Hepatocyte (in vitro differentiated cells): ENCODE results near the gene LGALS7B. TPM values are rescaled to one million over a fixed set of nuclear protein-coding genes. Genes with fewer than 3 reads are reported as not detected.
"Not testable (repeated sequence)": the region's sequence is repeated elsewhere in the genome, so short reads cannot be mapped to it uniquely, and the experiment has no call there.

Experiments
- DNase-seq: peaks from one replicate; pipeline ENCODE4 v3.0.0-alpha.2; 2016; ENCODE audit warnings: low spot score
- H2AFZ ChIP-seq: fragments of 200-600 bp; sonication (generic); 2 replicates; pipeline ENCODE4 v1.6.0; 2016; ENCODE audit warnings: antibody characterized with exemption, mild to moderate bottlenecking
- H3K27ac ChIP-seq: fragments of 200-600 bp; sonication (generic); 2 replicates; pipeline ENCODE4 v1.5.1; 2016; ENCODE audit warnings: mild to moderate bottlenecking
- H3K27me3 ChIP-seq: fragments of 200-600 bp; sonication (generic); 2 replicates; pipeline ENCODE4 v1.6.1; 2016
- H3K36me3 ChIP-seq: fragments of 200-600 bp; sonication (generic); replicated peaks from 2 replicates; pipeline ENCODE4 v1.5.1; 2016; ENCODE audit warnings: low read depth; ENCODE audit not compliant: insufficient read depth
- H3K4me1 ChIP-seq: fragments of 200-600 bp; sonication (generic); 2 replicates; pipeline ENCODE4 v1.5.1; 2016; ENCODE audit warnings: mild to moderate bottlenecking, moderate library complexity; ENCODE audit not compliant: insufficient read depth
- H3K4me2 ChIP-seq: fragments of 200-600 bp; sonication (generic); 2 replicates; pipeline ENCODE4 v1.6.0; 2016
- H3K4me3 ChIP-seq: fragments of 200-600 bp; sonication (generic); 2 replicates; pipeline ENCODE4 v1.5.1; 2016; ENCODE audit warnings: mild to moderate bottlenecking
- H3K79me2 ChIP-seq: fragments of 200-600 bp; sonication (generic); 2 replicates; pipeline ENCODE4 v1.6.0; 2017; ENCODE audit warnings: mild to moderate bottlenecking
- H3K9me2 ChIP-seq: fragments of 200-600 bp; sonication (generic); replicated peaks from 2 replicates; pipeline ENCODE4 v1.6.0; 2017; ENCODE audit warnings: mild to moderate bottlenecking; ENCODE audit not compliant: insufficient read depth
- H3K9me3 ChIP-seq: fragments of 200-600 bp; sonication (generic); 2 replicates; pipeline ENCODE4 v1.5.1; 2016; ENCODE audit warnings: low read depth, mild to moderate bottlenecking
- H4K20me1 ChIP-seq: fragments of 200-600 bp; sonication (generic); 2 replicates; pipeline ENCODE4 v1.6.0; 2016; ENCODE audit warnings: mild to moderate bottlenecking; ENCODE audit not compliant: insufficient read depth, poor library complexity, severe bottlenecking
- EZH2 ChIP-seq: fragments of 200-600 bp; sonication (generic); IDR thresholded peaks from 2 replicates; pipeline ENCODE4 v1.6.1; 2016; ENCODE audit warnings: antibody characterized with exemption, mild to moderate bottlenecking, borderline replicate concordance
- EZH2phosphoT487 ChIP-seq: fragments of 200-600 bp; sonication (generic); IDR thresholded peaks from one replicate; pipeline ENCODE4 v1.6.1; 2018; ENCODE audit warnings: antibody characterized with exemption, mild to moderate bottlenecking, low read depth, moderate library complexity; ENCODE audit not compliant: unreplicated experiment, severe bottlenecking
- WGBS: methylation state at CpG from one replicate; pipeline ENCODE4 v1.1.6; 2016; ENCODE audit warnings: low lambda C conversion rate; ENCODE audit errors: missing lambda C conversion rate; 5-methylcytosine and 5-hydroxymethylcytosine counted together
- polyA plus RNA-seq: library from polyadenylated mRNA; unstranded; fragments of >200 nt; fragmentation: Nextera tagmentation; extraction: Ambion mirVana; gene quantifications from 2 replicates; pipeline ENCODE4 v1.2.1, GENCODE V29; 2016
- total RNA-seq: library from RNA; depleted of rRNA; stranded (reverse); fragments of >200 nt; gene quantifications from 2 replicates; pipeline ENCODE4 v1.2.3, GENCODE V29; 2014
- TF ChIP-seq, protein P1 (sequence below): fragments of 200-600 bp; sonication (generic); IDR thresholded peaks from 2 replicates; pipeline ENCODE4 v1.5.1; 2016; ENCODE audit warnings: antibody characterized with exemption, mild to moderate bottlenecking; ENCODE audit not compliant: poor library complexity

LGALS7B gene
- total and polyA plus RNA-seq, 2 experiments from 2014 or later: not detected

GRCh38 chr19:38780443-38780842 lies 8.6 kb upstream of the LGALS7B start:
- Histone ChIP-seq H3K9me2 (no peaks in the 10 kb centered on the region), H3K36me3 (no peaks in the 10 kb centered on the region), H4K20me1 (no peaks in the 10 kb centered on the region), H3K4me3 (no peak overlapping the region), H3K27ac (no peak overlapping the region), H3K4me2 (no peak overlapping the region), H3K9me3 (no peaks in the 10 kb centered on the region), H3K27me3 (no peaks in the 10 kb centered on the region), H2AFZ (no peak overlapping the region), H3K79me2 (no peaks in the 10 kb centered on the region), H3K4me1 (no peaks in the 10 kb centered on the region)
- TF ChIP-seq, protein P1, sequence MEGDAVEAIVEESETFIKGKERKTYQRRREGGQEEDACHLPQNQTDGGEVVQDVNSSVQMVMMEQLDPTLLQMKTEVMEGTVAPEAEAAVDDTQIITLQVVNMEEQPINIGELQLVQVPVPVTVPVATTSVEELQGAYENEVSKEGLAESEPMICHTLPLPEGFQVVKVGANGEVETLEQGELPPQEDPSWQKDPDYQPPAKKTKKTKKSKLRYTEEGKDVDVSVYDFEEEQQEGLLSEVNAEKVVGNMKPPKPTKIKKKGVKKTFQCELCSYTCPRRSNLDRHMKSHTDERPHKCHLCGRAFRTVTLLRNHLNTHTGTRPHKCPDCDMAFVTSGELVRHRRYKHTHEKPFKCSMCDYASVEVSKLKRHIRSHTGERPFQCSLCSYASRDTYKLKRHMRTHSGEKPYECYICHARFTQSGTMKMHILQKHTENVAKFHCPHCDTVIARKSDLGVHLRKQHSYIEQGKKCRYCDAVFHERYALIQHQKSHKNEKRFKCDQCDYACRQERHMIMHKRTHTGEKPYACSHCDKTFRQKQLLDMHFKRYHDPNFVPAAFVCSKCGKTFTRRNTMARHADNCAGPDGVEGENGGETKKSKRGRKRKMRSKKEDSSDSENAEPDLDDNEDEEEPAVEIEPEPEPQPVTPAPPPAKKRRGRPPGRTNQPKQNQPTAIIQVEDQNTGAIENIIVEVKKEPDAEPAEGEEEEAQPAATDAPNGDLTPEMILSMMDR: no peak
- TF ChIP-seq EZH2 (no peak), EZH2phosphoT487 (no peak)
- no peak for DNase-seq
- 95% methylated on average over 7 of the region's 7 CpGs for WGBS

DNA sequence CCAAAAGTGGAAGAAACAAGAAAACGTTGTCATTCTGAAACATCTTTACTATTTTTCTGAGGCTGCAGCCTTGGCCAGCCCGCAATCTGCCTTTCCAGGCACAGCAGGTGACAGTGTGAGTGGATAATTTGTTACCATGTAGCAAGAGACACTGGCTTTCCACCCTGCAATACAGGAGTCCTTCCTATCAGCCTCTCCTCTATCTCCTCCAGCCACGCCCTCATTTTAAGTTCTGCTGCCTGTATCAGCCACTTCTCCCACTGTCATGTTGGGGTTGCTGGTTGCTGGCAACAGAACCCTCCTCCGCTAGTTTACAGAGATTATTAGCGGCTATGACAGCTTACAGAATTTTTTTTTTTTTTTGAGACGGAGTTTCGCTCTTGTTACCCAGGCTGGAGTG lies 7.9 kb upstream of the LGALS7B start:
- Histone ChIP-seq H2AFZ (no peak overlapping the region), H3K9me2 (no peaks in the 10 kb centered on the region), H3K27me3 (no peaks in the 10 kb centered on the region), H4K20me1 (no peaks in the 10 kb centered on the region), H3K27ac (no peak overlapping the region), H3K4me2 (no peak overlapping the region), H3K36me3 (no peaks in the 10 kb centered on the region), H3K4me1 (no peaks in the 10 kb centered on the region), H3K9me3 (no peaks in the 10 kb centered on the region), H3K4me3 (no peak overlapping the region), H3K79me2 (no peaks in the 10 kb centered on the region)
- no peak for TF ChIP-seq EZH2
- TF ChIP-seq, protein P1: no peak
- no peak for TF ChIP-seq EZH2phosphoT487
- no peak for DNase-seq
- 83% methylated on average over 7 of the region's 7 CpGs for WGBS

DNA sequence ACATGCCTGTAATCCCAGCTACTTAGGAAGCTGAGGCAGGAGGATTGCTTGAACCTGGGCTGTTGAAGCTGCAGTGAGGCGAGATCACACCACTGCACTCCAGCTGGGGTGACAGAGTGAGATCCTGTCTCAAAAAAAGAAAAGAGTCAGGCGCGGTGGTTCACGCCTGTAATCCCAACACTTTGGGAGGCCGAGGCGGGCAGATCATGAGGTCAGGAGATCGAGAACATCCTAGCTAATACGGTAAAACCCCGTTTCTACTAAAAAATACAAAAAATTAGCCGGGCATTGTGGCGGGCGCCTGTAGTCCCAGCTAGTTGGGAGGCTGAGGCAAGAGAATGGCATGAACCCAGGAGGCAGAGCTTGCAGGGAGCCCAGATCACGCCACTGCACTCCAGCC lies 6.8 kb upstream of the LGALS7B start:
- not testable (repeated sequence) for H3K4me2 ChIP-seq, H3K27me3 ChIP-seq, H3K79me2 ChIP-seq, H3K27ac ChIP-seq, H3K9me2 ChIP-seq, H3K36me3 ChIP-seq, H3K4me3 ChIP-seq, H3K4me1 ChIP-seq, H4K20me1 ChIP-seq, H3K9me3 ChIP-seq, DNase-seq, H2AFZ ChIP-seq
- 95% methylated on average over 13 of the region's 13 CpGs for WGBS

DNA sequence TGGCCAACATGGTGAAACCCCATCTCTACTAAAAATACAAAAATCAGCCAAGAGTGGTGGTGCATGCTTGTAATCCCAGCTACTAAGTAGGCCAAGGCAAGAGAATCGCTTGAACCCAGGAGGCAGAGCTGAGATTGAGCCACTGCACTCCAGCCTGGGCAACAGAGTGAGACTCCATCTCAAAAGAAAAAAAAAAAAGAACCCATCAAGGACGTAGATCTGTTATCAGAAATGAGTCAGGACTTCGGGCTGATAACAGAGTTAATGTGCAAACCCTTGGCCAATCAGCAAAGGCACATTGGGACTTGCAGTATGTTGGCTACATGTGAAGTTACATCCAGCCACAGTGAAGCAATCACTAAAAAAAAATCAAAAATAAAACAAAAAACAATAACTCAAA lies 4.8 kb upstream of the LGALS7B start:
- H3K4me2 ChIP-seq: no peak overlapping the region
- H3K4me1 ChIP-seq: no peaks in the 10 kb centered on the region
- no peaks in the 10 kb centered on the region for H3K9me3 ChIP-seq
- H3K9me2 ChIP-seq: no peaks in the 10 kb centered on the region
- H3K27me3 ChIP-seq: no peaks in the 10 kb centered on the region
- WGBS: 43% methylated on average over 3 of the region's 3 CpGs
- no peak overlapping the region for H3K4me3 ChIP-seq
- H3K36me3 ChIP-seq: no peaks in the 10 kb centered on the region
- H3K79me2 ChIP-seq: no peaks in the 10 kb centered on the region
- TF ChIP-seq EZH2phosphoT487 (no peak), EZH2 (no peak)
- TF ChIP-seq, protein P1: no peak
- no peaks in the 10 kb centered on the region for H4K20me1 ChIP-seq
- peak; percentile 60 for DNase-seq
- H3K27ac ChIP-seq: peak overlapping the region; percentile 62
- H2AFZ ChIP-seq: no peak overlapping the region
